Measurements from ENCODE around the gene FARS2.
A peak's percentile ranks its signal among the peaks of the same experiment; 100 is the strongest.

The FARS2 gene

GRCh38 chr6:5290097-5290496, 28.8 kb downstream of the FARS2 start:
- no peak for DNase-seq

DNA sequence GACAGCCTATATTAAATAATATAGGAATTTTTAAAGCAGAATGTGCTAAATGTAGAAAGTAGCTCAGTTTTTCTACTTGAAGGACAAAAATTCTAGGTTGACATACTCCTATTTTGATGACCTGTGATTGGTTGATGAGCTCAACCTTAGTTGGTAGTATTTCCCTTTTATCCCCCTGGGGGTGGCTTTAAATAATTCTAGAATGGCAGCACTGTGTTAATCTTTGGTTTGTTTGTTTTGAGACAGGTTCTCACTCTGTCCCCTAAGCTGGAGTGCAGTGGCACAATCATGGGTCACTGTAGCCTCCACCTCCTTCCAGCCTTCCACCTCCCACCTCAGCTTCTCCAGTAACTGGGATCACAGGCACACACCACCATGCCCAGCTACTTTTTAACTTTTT, 29.2 kb downstream of the FARS2 start:
- DNase-seq, result no peak

DNA sequence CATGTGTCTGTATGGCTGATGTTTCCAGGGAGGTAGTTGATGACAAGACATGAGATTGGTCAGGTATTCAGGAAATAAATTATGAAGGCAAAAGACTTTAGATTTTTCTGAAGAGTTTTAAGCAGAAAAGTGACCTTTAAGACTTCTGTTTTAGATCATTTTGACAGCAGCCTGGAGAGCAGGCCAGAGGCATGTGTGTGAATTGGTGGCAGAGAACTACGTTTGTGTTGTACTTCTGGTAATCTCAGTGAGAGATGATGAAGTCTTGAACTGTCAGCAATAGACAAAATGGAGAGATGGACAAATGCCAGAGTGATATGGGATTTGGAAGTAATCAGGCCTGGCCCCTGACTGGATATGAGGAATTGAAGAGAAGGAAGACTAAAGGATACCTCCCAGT, 30.8 kb downstream of the FARS2 start:
- no peak for DNase-seq

- no peak for DNase-seq
These were observed 32.4 kb downstream of the FARS2 start for GRCh38 chr6:5293692-5294091.

GRCh38 chr6:5294392-5295211, 33.3 kb downstream of the FARS2 start:
- no peak for DNase-seq

DNA sequence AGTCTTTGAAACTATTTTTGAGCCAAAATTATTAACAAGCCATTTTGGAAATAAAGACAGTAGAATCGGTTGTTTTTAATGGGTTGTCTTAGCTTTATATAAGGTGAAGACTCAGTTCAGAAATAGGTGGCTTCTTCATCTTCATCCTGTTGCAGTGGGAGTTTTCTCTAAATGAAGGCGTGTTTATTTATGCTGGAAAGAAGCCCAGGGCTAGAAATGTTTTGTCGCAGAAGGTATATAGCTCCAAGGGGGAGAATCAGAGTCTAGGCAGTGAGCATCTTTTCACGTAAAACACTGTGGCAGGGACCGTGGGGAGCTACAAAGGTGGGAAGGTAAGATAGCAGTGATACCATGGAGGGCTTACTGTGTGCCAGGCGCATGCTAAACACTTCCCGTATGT, 34.3 kb downstream of the FARS2 start:
- peak; percentile 8 for DNase-seq

DNA sequence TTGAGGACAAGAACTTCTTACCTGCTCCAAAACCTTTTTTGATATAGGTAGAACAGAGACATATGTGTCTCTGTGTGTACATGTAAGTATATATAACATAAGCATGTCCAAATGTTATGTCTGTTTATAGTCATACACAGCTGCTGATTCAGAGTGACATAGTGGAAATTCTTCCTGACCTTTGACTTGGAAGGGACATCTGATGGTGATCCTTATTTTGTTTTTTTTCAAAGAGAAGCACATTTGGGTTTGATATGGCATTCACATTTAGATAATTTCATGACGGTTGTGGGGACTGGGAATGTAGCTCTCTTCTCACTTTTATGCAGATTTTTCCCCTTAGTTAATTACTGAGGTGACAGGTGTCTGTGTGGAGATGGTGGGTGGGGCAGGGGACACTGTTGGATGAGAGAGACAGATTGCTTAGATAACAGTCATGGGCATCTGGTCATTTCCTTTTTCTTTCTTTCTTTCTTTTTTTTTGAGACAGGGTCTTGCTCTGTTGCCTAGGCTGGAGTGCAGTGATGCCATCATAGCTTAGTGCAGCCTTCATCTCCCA, 39.0 kb downstream of the FARS2 start:
- DNase-seq, result no peak

- peak; percentile 58 for DNase-seq
These were observed 41.1 kb downstream of the FARS2 start for GRCh38 chr6:5302220-5302946.

DNA sequence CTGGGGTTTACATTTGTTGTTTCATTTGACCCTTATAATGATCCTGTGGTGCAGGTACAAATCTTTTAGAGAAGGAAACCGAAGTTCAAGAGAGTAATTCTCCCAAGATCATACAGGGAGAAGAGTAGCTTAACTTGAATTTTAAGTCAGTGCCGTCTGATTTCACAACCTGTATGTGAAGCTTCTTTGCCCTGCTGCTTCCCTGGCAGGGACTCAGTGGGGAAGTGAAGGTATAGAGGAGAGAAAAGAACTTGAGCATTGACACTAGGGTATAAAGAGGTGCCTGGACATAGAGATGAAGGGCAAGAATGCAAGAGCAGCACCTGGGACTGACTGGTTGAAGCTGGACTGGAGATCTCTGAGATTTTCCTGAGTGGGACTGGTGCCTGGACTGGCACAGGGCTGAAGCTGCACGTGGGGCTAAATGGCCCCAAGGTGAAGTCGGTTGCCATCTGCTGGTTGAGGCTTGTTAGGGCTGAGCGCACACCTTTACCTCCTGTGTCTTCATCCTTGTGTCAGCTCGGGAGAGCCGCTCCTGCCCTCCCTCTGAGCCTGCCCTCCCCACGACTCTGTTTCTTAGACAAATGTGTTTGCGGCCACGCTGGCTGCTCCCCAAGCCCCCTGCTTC, 41.8 kb downstream of the FARS2 start:
- peak; percentile 58 for DNase-seq

DNA sequence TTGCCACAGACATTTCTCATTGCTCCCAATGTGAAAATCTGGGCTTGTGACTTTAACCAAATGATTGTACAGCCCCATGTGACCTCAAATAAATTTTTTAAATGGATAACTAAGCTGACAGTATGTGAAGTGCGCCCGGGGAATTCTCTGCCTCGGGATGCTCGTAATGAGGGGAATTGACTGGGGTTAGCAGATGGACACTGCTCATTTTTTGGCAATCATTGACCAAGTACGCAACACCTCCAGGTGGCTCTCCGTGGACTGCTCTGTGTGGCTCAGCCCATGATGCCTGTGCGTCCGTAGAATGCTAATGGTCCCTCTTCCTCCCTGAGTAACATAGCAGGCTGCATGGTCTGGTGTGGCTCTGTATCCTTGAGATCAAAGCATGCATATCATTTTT, 42.4 kb downstream of the FARS2 start:
- no peak for DNase-seq

DNA sequence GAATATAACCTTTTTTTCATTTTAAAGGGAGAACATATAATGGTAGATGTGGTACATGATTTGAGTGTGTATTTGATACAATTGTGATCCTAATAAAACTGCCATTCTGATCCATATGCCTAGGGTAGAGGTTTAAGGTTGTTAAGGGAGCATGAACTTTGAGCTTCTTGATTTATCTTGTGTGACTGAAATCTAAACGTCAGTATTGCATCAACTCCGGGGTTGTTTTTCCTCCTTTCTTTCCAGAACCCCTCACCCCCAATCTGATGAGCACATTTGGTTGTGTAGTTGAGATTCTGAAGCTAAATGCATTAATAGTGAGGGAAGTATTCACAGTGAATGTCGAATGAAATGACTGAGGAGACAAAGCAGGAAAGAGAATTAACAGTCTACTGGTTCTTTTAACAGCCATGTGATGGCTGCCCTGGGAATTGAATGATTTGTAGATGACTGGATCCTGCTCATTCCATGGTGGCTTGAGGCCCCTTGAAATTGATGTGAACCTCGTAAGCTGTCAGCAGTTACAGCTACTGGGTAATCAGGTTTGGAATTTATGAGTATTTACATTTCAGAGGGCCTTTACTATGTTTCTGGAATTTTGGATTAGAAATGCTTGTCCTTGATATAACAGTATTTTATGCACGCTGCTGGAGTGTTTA, 44.8 kb downstream of the FARS2 start:
- DNase-seq, result no peak

DNA sequence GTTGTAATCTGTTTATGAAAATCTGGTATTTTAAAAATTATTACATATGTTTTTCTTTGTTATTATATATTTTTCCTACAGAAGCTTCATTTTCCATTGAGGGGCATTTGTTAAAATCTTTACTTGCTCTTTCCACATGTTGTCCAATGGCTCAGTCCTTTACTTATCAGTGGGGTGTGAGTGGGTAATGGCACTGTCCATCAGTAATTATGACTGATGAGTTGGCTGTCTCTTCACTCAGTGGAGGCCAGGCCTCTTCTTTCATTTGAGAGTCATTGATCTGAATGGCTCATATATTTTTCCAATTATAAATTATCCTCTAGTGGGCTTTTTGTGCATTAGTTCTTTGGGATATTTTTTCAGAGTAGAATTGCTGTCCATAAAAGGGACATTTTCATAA, 45.7 kb downstream of the FARS2 start:
- DNase-seq, result no peak

- DNase-seq, result no peak
These were observed 46.8 kb downstream of the FARS2 start for GRCh38 chr6:5308066-5308465.

- DNase-seq, result no peak
These were observed 53.0 kb downstream of the FARS2 start for GRCh38 chr6:5314191-5314865.

DNA sequence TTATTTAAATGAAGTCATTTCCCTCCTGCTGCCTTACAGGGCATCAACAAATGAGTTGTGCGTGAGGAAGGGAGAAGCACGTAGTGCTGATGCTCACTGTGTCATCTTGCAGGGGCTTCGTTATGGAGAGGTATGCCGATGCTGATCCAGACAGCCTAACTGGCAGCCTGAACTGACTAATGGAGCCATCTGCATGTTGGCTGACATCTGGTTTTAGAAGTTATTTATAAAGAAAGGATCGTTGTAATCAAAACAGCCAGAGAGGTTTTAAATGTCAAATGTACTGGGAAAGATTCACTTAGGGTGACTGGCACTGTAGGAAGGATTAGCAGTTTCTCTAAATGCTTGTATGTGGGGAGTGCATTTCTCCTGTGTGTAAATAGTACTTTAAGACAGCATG, 54.6 kb downstream of the FARS2 start:
- DNase-seq, result no peak

DNA sequence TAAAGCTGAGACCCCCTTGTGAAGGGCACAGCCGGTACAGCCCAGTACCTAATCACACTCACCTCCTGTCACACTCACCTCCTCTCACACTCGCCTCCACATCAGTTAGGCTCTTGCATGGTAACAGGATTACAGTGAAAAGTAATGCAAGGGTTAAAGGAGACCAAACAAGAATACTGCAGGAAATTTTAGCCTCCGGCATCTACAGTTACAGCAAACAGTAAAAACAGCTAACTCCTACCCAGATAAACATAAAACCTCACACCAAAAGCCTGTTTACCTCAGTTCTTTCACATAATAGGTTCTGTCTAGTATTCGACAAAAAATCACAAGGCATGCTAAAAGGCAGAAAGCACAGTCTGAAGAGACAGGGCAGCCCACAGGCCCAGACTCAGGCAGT, 55.6 kb downstream of the FARS2 start:
- no peak for DNase-seq

DNA sequence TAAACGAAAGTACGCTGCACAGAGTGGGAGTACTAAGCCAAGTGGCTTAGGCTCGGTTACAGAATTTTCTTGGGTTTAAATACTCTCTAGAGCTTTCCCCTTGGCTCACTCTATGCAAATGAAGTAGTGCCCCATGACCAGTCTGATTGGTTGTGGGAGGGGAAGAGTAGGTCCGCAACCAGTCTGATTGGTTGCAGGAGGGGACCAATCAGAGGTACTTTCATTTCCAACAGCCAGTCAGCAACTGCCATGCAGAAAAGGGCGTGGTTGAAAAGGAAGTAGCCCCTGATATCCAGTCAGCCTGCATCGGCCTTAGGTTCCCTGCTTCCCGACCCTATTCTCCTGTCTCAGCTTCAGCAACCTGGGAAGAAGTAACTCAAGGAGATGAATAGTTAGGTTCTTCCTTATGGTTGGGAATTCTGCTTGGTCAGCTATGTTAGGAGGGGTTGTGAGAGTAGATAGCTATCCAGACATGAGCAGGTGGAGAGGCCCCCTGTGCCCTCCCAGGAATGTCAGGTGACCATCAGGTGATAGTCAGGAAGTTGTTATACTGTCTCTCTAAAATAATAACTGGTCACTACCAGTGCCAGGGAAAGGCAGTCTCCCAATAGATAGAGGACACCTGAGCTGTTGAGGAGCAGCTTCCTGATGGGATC, 57.4 kb downstream of the FARS2 start:
- DNase-seq, result no peak

- DNase-seq, result no peak
These were observed 62.7 kb downstream of the FARS2 start for GRCh38 chr6:5323979-5324378.

GRCh38 chr6:5325173-5325572, 63.9 kb downstream of the FARS2 start:
- DNase-seq, result no peak

GRCh38 chr6:5326022-5326641, 64.8 kb downstream of the FARS2 start:
- no peak for DNase-seq

- no peak for DNase-seq
These were observed 67.5 kb downstream of the FARS2 start for GRCh38 chr6:5328800-5329199.

All from kidney glomerular epithelial cell (primary cell).